SK-N-SH (cell line): ENCODE data around the gene CD302. TPM values are rescaled to one million over a fixed set of nuclear protein-coding genes. Genes with fewer than 3 reads are reported as not detected.

Source experiments
- CTCF ChIA-PET: fragments of 300-600, 350-600 bp; formaldehyde crosslinking; extraction: SDS; loops from one replicate; lab custom pipeline; 2021; lab: Yijun Ruan, JAX
- POLR2A ChIA-PET: fragments of 350-600 bp; sonication (Branson Sonifier 250); formaldehyde crosslinking; extraction: SDS; loops from one replicate; lab custom pipeline; 2020; ENCODE audit warnings: antibody characterized with exemption, inconsistent platforms; lab: Yijun Ruan, JAX
- DNase-seq: peaks from one replicate; pipeline ENCODE4 v3.0.0; 2012
- H2AFZ ChIP-seq: fragments of 200-600 bp; sonication (generic); 2 replicates; pipeline ENCODE4 v1.8.1; 2016; ENCODE audit warnings: antibody characterized with exemption, mild to moderate bottlenecking, low read depth
- H3F3A ChIP-seq: fragments of 200-600 bp; sonication (generic); replicated peaks from 2 replicates; pipeline ENCODE3; 2016; ENCODE audit warnings: antibody characterized with exemption, mild to moderate bottlenecking; ENCODE audit not compliant: insufficient read depth
- H3K27ac ChIP-seq, 2 experiments: fragments of 200-500 bp in 1 of 2; fragments of 200-600 bp in 1 of 2; sonication (Bioruptor generic) in 1 of 2; sonication (generic), shearing (Covaris generic) in 1 of 2; 2 replicates each; pipeline versions ENCODE4 v1.5.1 to v1.6.1; 2014 to 2016; ENCODE audit warnings: low read depth in 2 of 2, inconsistent platforms in 1 of 2, low read length in 1 of 2, mild to moderate bottlenecking in 1 of 2, mixed read lengths in 1 of 2
- H3K27me3 ChIP-seq: fragments of 200-600 bp; sonication (generic), shearing (Covaris generic); 2 replicates; pipeline ENCODE4 v1.6.1; 2016; ENCODE audit warnings: mixed run types; ENCODE audit not compliant: insufficient read depth
- H3K36me3 ChIP-seq, 2 experiments: fragments of 200-500 bp in 1 of 2; fragments of 200-600 bp in 1 of 2; sonication (Bioruptor generic) in 1 of 2; sonication (generic) in 1 of 2; replicated peaks in 1 of 2; 2 replicates each; pipeline versions ENCODE3 to v1.5.1; 2014 to 2016; ENCODE audit warnings: low read length in 1 of 2, mild to moderate bottlenecking in 1 of 2; ENCODE audit not compliant: insufficient read depth in 2 of 2, control insufficient read depth in 1 of 2
- H3K4me1 ChIP-seq, 2 experiments: fragments of 200-500 bp in 1 of 2; fragments of 200-600 bp in 1 of 2; sonication (Bioruptor generic) in 1 of 2; sonication (generic), shearing (Covaris generic) in 1 of 2; 2 replicates each; pipeline versions ENCODE4 v1.5.1 to v1.6.1; 2014 to 2016; ENCODE audit warnings: low read depth in 1 of 2, low read length in 1 of 2, mixed run types in 1 of 2; ENCODE audit not compliant: insufficient read depth in 2 of 2, control insufficient read depth in 1 of 2
- H3K4me2 ChIP-seq: fragments of 200-600 bp; sonication (generic), shearing (Covaris generic); 2 replicates; pipeline ENCODE4 v1.6.1; 2017; ENCODE audit warnings: mixed run types
- H3K4me3 ChIP-seq, 2 experiments: fragments of 200-500 bp in 1 of 2; fragments of 200-600 bp in 1 of 2; sonication (Bioruptor generic) in 1 of 2; sonication (generic), shearing (Covaris generic) in 1 of 2; 2 replicates each; pipeline versions ENCODE4 v1.5.1 to v1.8.1; 2014 to 2016; ENCODE audit warnings: low read depth in 2 of 2, inconsistent platforms in 1 of 2, low read length in 1 of 2, mild to moderate bottlenecking in 1 of 2, mixed read lengths in 1 of 2, moderate library complexity in 1 of 2
- H3K79me2 ChIP-seq: fragments of 200-600 bp; sonication (generic); 2 replicates; pipeline ENCODE4 v1.8.1; 2017; ENCODE audit warnings: mild to moderate bottlenecking; ENCODE audit not compliant: insufficient read depth
- H3K9ac ChIP-seq: fragments of 200-600 bp; sonication (generic); 2 replicates; pipeline ENCODE4 v1.6.1; 2017; ENCODE audit warnings: mixed run types
- H3K9me2 ChIP-seq: fragments of 200-600 bp; sonication (generic); 2 replicates; pipeline ENCODE4 v1.6.1; 2017; ENCODE audit warnings: mixed run types
- H3K9me3 ChIP-seq: fragments of 200-600 bp; sonication (generic); 2 replicates; pipeline ENCODE4 v1.6.1; 2017; ENCODE audit warnings: mixed run types, mild to moderate bottlenecking, moderate library complexity
- H4K20me1 ChIP-seq: fragments of 200-600 bp; sonication (generic); 2 replicates; pipeline ENCODE4 v1.6.1; 2017; ENCODE audit warnings: mild to moderate bottlenecking, mixed run types; ENCODE audit not compliant: insufficient read depth
- GABPA ChIP-seq: IDR thresholded peaks from 2 replicates; pipeline ENCODE4 v1.4.0; 2012; ENCODE audit warnings: low read depth, mild to moderate bottlenecking
- IRF3 ChIP-seq: fragments of 150-350 bp; IDR thresholded peaks from 2 replicates; pipeline ENCODE4 v1.6.1; 2016; ENCODE audit warnings: mild to moderate bottlenecking, low read depth, low read length
- PBX3 ChIP-seq: IDR thresholded peaks from 2 replicates; pipeline ENCODE4; 2012
- POLR2AphosphoS5 ChIP-seq: IDR thresholded peaks from 2 replicates; pipeline ENCODE4 v1.6.1; 2012; ENCODE audit warnings: low read depth, low read length
- REST ChIP-seq: IDR thresholded peaks from 2 replicates; pipeline ENCODE4 v1.6.1; 2012; ENCODE audit warnings: mild to moderate bottlenecking, low read depth, low read length, moderate library complexity
- RXRA ChIP-seq: IDR thresholded peaks from 2 replicates; pipeline ENCODE4 v1.4.0; 2012; ENCODE audit warnings: low read depth, mild to moderate bottlenecking, borderline replicate concordance
- SMC3 ChIP-seq: IDR thresholded peaks from 2 replicates; pipeline ENCODE4 v1.6.1; 2012; ENCODE audit warnings: low read depth, low read length, improper control_type of control experiment
- USF1 ChIP-seq: IDR thresholded peaks from 2 replicates; pipeline ENCODE4 v1.4.0; 2012; ENCODE audit warnings: low read depth, borderline replicate concordance
- YY1 ChIP-seq: IDR thresholded peaks from 2 replicates; pipeline ENCODE4 v1.4.0; 2012; ENCODE audit warnings: low read depth, mild to moderate bottlenecking
- ZBTB33 ChIP-seq: IDR thresholded peaks from 2 replicates; pipeline ENCODE4 v1.4.0; 2012; ENCODE audit warnings: low read depth, borderline replicate concordance
- WGBS: methylation state at CpG from one replicate; pipeline ENCODE4 v1.1.6; 2017; ENCODE audit warnings: low lambda C conversion rate; 5-methylcytosine and 5-hydroxymethylcytosine counted together
- polyA plus RNA-seq, 3 experiments: library from polyadenylated mRNA; depleted of rRNA; stranded (reverse); fragments of >200 nt; gene quantifications; 2 replicates each; pipeline ENCODE4 v1.2.3, GENCODE V29; 2012

The CD302 gene
- polyA plus RNA-seq, 1 of the 3 experiments (the other 2 are of a cell fraction): 4.4 TPM

GRCh38 chr2:159758686-159759085, 39.3 kb downstream of the CD302 start:
- CTCF ChIA-PET: interaction anchor here (1.1 kb wide), 1 partner anchor 50 kb away, joined by 3 read pairs; no protein-coding TSS in a partner anchor
- H3K36me3 ChIP-seq: peaks cover 67 to 86% of the 10 kb centered on the region in 2 experiments
- WGBS: 83% methylated on average over 1 of the region's 1 CpG
- DNase-seq: no peak
- POLR2A ChIA-PET: no interaction called here
- no peak overlapping the region for H2AFZ ChIP-seq
- no peaks in the 10 kb centered on the region for H3K27me3 ChIP-seq
- no peak overlapping the region for H3K27ac ChIP-seq
- H3K9me3 ChIP-seq: no peaks in the 10 kb centered on the region
- no peak overlapping the region for H3K4me2 ChIP-seq
- H3K9ac ChIP-seq: no peak overlapping the region
- H3K79me2 ChIP-seq: peaks cover 82% of the 10 kb centered on the region
- H3K4me3 ChIP-seq: no peak overlapping the region
- peaks cover 35% of the 10 kb centered on the region for H4K20me1 ChIP-seq
- H3K9me2 ChIP-seq: no peaks in the 10 kb centered on the region
- TF ChIP-seq PBX3 (no peak), POLR2AphosphoS5 (no peak), ZBTB33 (no peak), RXRA (no peak), GABPA (no peak), SMC3 (no peak), IRF3 (no peak), USF1 (no peak), REST (no peak), YY1 (no peak)
- peaks cover 5% of the 10 kb centered on the region for H3F3A ChIP-seq
- H3K4me1 ChIP-seq: no peaks in the 10 kb centered on the region
